GM18517 (cell line): ENCODE measurements around the gene MSL2.
"Not testable (repeated sequence)": the region's sequence is repeated elsewhere in the genome, so short reads cannot be mapped to it uniquely, and the experiment has no call there.

ENCODE experiments used
- ATAC-seq: cut with Tn5 transposase; IDR thresholded peaks from one replicate; pipeline ENCODE4 v1.9.1; 2021; ENCODE audit warnings: mild to moderate bottlenecking, moderate library complexity; ENCODE audit not compliant: unreplicated experiment

Gene MSL2, protein sequence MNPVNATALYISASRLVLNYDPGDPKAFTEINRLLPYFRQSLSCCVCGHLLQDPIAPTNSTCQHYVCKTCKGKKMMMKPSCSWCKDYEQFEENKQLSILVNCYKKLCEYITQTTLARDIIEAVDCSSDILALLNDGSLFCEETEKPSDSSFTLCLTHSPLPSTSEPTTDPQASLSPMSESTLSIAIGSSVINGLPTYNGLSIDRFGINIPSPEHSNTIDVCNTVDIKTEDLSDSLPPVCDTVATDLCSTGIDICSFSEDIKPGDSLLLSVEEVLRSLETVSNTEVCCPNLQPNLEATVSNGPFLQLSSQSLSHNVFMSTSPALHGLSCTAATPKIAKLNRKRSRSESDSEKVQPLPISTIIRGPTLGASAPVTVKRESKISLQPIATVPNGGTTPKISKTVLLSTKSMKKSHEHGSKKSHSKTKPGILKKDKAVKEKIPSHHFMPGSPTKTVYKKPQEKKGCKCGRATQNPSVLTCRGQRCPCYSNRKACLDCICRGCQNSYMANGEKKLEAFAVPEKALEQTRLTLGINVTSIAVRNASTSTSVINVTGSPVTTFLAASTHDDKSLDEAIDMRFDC

DNA sequence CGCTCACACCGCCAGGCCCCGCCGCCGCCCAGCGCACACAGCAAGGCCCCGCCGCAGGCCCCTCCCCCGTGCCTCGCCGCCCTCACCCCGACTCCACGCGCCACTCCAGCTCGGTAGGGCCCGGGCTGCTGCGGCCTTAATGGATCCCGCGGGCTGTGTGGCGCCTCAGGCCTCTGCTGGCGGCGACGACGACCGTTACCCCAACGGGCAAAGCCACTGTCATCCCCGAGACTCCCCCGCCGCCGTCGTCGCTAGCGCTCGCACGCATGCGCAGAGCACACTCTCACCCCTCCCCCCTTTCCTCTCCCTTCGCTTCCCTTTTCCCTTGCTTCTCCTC is at the start of gene MSL2:
Gene MSL2, minus strand, starts transcription at position 272 of the 337 bp plus-strand sequence. CDS start 1,222 bp downstream, outside the sequence.
- ATAC-seq, result peak; percentile 16

GRCh38 chr3:136245691-136246090 is 49.6 kb upstream of the MSL2 start:
- no peak for ATAC-seq

DNA sequence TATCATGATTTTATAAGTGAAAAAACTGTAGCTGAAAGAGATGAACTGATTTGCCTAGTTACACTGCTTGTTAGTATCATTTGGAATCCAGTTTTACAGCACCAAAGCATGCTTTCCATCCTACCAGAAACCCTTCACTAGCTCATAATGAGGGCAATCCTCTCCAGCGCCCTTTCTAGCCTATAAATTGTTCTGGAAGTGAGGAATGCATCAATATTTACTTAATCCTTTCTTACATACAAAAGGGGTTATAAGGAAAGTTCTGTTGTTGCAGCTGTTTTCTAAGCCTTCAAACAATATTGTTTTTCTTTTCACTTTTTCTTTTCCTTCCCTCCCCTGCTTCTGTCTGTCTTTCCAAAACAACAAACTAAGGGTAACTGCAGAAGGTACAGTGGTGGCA is 43.0 kb upstream of the MSL2 start:
- ATAC-seq, result no peak

GRCh38 chr3:136237961-136238649 is 42.0 kb upstream of the MSL2 start:
- ATAC-seq, result no peak

- no peak for ATAC-seq
These were observed 41.0 kb upstream of the MSL2 start for GRCh38 chr3:136237103-136237502.

GRCh38 chr3:136236109-136236508 is 40.0 kb upstream of the MSL2 start:
- no peak for ATAC-seq

DNA sequence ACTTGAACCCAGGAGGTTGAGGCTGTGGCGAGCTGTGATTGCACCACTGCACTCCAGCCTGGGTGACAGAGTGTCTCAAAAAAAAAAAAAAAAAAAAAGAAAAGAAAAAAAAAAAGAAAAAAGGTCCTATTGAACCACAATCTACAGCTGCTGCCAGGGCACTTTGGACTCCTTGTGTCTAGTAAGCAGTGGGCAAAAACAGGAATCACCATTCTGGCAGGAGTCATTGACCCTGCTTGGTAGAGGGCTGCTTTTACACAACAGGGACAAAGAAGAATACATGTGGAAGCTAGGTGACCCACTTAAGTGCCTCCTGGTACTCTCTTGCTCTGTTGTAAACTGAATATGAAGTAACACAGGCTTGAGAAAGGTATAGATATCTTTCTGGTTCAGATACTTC is 39.4 kb upstream of the MSL2 start:
- ATAC-seq, result no peak

GRCh38 chr3:136232413-136232812 is 36.3 kb upstream of the MSL2 start:
- no peak for ATAC-seq

DNA sequence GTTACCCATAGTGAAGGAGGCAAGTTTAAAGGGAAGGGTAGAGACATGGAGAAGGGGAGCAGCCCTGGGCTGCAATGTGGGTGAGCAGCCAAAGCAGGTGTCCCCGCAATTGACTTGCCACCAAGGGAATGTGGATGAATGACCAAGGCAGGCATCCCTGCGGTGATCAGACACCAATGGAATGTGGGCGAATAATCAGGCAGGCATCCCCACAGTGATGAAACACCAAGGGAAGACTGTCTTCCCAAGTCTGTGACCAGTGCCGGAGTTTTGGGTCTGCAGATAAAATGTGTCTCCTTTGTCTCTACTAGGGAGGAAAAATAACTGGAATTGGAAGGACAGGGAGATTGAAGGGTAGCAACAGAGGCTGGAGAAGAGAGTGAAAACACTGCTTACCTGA is 26.6 kb upstream of the MSL2 start:
- ATAC-seq, result not testable (repeated sequence)

GRCh38 chr3:136211547-136211946 is 15.4 kb upstream of the MSL2 start:
- no peak for ATAC-seq

DNA sequence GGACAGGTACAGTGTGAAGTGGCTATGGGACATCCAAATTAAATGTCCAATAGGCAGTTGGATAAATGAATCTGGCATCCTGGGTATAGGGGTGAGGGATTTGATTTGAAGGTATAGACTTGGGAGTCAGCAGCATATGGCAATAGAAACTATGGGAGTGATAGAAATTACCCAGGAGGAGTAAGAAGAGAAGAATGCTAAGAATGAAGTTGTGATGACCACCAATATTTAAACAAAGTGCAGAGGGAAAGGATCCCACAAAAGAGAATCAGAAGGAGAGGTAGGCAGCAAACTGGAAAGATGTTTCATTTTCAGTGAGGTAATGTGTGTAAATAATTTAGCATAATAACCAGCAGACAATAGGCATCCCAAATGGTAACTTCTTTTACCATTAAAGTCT is 13.8 kb upstream of the MSL2 start:
- ATAC-seq, result no peak

DNA sequence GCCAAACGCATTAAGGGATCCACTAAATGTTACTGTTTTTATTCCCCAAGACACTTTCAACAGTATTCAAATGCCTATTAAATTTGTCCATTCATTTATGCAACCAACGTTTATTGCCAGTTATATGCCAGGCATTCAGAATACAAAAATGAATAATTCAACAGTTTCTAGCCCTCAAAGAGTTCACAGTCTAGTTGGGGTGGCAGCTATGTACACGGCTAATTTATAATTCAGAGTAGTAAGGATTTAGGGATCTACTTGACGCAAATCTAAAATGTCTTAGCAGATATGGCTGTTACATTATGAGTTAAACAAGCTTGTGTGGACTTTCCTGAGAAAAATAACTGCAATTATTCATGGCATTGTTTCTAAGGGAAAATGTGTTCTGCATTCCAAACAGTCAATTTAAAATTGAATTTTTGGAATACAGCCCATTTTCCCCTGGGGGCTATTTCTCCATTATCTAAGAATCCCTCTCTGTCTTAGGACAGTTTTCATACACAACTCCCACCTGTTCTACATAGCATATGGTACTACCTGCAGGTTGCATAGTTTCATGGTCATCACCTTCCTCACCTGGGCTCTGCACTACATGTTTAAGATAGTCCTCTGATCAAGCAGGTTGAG is 11.5 kb upstream of the MSL2 start:
- ATAC-seq, result no peak

GRCh38 chr3:136199219-136199618 is 3.1 kb upstream of the MSL2 start:
- ATAC-seq, result not testable (repeated sequence)

DNA sequence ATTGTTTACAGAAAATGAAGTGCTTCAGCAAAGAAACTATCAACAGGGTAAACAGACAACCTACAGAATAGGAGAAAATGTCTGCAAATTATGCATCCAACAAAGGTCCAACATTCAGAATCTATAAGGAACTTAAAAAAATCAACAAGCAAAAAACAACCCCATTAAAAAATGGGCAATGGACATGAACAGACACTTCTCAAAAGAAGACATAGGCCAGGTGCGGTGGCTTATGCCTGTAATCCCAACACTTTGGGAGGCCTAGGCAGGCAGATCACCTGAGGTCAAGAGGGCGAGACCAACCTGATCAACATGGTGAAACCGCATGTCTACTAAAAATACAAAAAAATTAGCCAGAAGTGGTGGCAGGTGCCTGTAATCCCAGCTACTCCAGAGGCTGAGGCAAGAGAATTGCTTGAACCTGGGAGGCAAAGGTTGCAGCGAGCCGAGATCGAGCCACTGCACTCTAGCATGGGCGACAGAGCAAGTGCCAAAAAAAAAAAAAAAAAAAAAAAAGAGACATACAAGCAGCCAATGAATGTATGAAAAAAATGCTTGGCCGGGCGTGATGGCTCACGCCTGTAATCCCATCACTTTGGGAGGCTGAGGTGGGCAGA is 2.4 kb upstream of the MSL2 start:
- not testable (repeated sequence) for ATAC-seq

GRCh38 chr3:136197159-136197793 is 1.1 kb upstream of the MSL2 start:
- ATAC-seq, result no peak

DNA sequence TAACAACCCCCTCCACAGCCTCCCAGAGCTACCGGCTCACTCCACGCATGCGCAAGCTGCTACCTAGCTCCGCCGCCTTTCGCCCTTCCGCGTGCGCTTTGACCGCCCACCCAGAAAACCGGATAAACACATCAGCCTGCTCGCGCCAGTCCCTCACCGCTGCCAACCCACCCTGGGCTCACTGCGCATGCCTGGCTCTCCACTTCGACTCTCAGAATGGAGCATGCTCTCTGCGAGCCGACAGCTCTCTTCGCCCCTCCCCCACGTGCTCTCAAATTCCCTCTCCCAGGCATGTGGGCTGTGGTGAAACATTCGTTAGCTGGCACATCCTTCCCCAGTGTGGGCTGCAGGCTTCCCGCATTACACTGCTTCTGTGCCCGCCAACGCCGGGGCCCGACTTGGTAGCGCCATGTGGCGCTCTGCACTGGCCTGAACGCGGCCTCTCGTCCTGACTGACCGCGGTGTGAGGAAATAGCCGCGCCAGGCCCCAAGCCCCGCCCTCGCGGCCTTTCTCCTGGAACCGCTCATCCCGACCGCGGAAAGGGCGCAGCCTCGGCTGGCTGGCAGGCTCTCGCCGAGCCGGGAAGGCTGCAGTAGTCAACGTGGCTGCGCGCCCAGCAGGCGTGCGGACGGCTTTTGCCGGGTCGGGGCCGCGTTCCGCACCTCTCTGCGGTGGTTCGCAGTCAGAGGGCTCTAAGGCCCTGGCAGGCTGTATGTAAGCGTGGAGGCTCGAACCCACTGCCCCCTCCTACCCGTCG is 445 bp upstream of the MSL2 start:
- ATAC-seq, result peak; percentile 73

DNA sequence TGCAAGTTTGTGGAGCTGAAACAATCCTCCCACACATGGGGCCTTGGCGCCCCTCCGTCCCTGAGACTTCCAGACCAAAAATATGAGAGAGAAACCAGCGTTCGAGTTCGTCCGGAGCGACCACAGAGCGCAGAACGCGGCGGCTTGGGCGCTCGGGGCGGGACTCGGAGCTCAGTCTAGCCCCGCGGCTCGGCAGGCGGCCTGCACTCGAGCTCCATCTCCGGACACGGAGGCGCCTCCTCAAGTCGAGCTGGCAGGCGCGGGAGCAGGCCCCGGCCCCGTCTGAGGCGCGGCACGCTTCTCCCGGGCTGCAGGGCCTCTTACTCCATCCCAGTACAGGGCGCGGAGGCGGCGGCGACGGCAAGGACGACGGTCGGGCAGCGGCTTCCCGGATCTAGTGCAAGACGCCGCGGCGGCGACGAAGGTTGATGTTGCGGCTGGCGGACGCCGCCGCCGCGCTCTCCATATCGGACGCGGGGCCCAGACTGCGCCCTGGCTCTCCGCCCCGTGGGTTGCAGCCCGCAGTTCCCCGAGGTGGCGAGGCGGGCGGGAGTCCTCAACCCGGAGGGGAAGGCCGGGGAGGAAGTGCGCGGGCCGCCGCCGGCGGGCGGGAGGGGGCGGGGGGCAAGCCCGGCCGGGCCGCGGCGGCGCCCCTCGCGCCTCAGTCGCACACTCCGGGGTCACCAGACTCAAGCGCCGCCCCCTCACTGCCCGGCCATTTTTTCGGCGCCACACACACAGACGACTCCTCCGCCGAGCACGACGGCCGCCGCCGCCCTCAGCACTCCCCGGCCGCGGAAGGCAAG is 674 bp downstream of the MSL2 start:
- ATAC-seq, result peak; percentile 14

DNA sequence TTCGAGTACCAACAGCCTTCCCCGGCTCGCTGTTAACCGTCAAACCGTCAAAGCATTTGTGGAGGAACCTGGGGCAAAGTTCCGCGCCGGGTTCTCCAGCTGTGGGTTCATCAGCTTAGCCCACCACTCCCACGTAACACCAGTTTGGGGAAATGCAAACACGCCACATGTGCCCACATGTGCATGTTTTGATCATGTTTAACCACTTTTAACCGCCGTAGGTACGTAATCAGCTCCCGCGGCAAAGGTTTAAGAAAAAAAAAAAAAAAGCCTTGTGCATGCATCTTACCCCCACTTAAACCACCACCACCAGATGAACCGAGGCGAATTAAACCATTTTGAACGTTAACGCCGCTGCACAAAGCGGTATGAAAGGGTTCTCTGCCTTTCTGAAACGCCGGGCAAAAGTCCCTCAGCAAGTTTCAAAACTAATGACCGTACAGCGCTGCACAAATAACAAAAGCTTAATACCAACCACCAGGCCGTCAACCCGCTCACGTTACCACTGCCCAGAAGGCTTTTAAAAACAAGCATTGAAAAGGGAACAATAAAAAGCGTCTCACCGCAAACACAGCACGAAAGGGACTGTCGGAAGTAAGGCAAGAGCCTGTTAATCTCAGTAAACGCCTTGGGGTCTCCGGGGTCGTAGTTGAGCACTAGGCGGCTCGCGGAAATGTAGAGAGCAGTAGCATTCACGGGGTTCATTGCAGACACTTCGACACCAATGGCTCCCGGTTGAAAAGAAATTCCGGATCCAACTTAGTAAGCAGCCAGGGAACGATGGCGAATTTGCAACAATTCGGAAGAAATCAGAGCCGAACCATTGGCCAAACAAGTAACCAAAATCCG is 1.5 kb downstream of the MSL2 start:
- ATAC-seq, result no peak
